Prostate gland (tissue), 2 donors: ENCODE measurements around the gene ZBTB44.

Experiments
- CTCF ChIP-seq, 4 experiments: fragments of 200-600 bp in 2 of 4; fragments of 450-650 bp in 2 of 4; sonication (generic) in 2 of 4; IDR thresholded peaks; 1 replicate in 3 of 4; 2 replicates in 1 of 4; pipeline ENCODE4 v1.5.1; 2016 to 2019; ENCODE audit warnings: antibody characterized with exemption in 4 of 4, mild to moderate bottlenecking in 2 of 4, moderate library complexity in 2 of 4
- POLR2A ChIP-seq: fragments of 450-650 bp; IDR thresholded peaks from one replicate; pipeline ENCODE4 v1.6.1; 2016; ENCODE audit warnings: antibody characterized with exemption, mild to moderate bottlenecking

DNA sequence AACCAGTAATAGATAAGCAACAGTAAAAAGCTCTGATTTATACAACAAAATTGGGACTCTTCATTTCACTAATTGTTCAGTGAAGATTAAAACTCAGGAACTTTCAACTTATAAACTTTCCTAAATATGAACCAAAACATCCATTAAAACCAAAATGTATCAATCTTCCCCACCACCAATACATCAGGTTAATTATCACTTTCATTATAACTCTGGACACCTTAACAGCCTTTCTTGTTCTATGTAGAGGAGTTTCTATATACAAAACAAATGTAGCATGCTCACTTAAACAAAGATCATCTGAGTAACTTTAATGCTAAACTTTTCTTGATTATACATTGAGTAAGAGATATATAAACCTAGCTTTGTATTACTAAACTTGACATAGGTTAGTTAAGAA, 80.4 kb downstream of the ZBTB44 start:
- TF ChIP-seq CTCF (IDR thresholded peaks at IDR 0.05) (no peak), POLR2A (no peak)
